H1 (cell line): ENCODE measurements around the gene CHST13. TPM values are rescaled to one million over a fixed set of nuclear protein-coding genes. Genes with fewer than 3 reads are reported as not detected.
A peak's percentile ranks its signal among the peaks of the same experiment; 100 is the strongest.

Experiments used
- BRCA1 ChIP-seq: IDR thresholded peaks from 2 replicates; pipeline ENCODE4 v1.6.1; 2012; ENCODE audit warnings: low read depth, low read length, improper control_type of control experiment
- CBX5 ChIP-seq: fragments of 300-800, 300-1000 bp; sonication (generic); IDR thresholded peaks from 2 replicates; pipeline ENCODE4 v1.7.1; 2016; ENCODE audit warnings: antibody characterized with exemption, low read length, low read depth
- CHD7 ChIP-seq: fragments of 300-600 bp; sonication (generic); IDR thresholded peaks from 2 replicates; pipeline ENCODE4 v1.7.1; 2012; ENCODE audit warnings: low read length, moderate library complexity, mild to moderate bottlenecking, inconsistent platforms; ENCODE audit not compliant: insufficient replicate concordance
- CTBP2 ChIP-seq: IDR thresholded peaks from 2 replicates; pipeline ENCODE4 v1.7.0; 2011; ENCODE audit warnings: borderline replicate concordance, mild to moderate bottlenecking, moderate library complexity, mixed read lengths, low read length; ENCODE audit not compliant: insufficient read depth, insufficient read length
- EZH2 ChIP-seq: fragments of 200-600 bp; sonication (generic); IDR thresholded peaks from 2 replicates; pipeline ENCODE4 v1.7.1; 2012; ENCODE audit warnings: low read depth, mild to moderate bottlenecking, moderate library complexity, low read length, inconsistent platforms; ENCODE audit not compliant: severe bottlenecking
- GABPA ChIP-seq: IDR thresholded peaks from 2 replicates; pipeline ENCODE4 v1.6.1; 2011; ENCODE audit warnings: mild to moderate bottlenecking, low read length, moderate library complexity, borderline replicate concordance; ENCODE audit not compliant: insufficient read depth
- KDM5A ChIP-seq: fragments of 200-600 bp; IDR thresholded peaks from 2 replicates; pipeline ENCODE4 v1.7.1; 2012; ENCODE audit warnings: mild to moderate bottlenecking, low read length, inconsistent platforms, mixed read lengths
- POU5F1 ChIP-seq: IDR thresholded peaks from 2 replicates; pipeline ENCODE4 v1.6.1; 2011; ENCODE audit warnings: low read depth, mild to moderate bottlenecking, low read length, moderate library complexity
- TEAD4 ChIP-seq: IDR thresholded peaks from 2 replicates; pipeline ENCODE4 v1.6.1; 2012; ENCODE audit warnings: low read depth, low read length, inconsistent platforms, mixed read lengths
- YY1 ChIP-seq: IDR thresholded peaks from 2 replicates; pipeline ENCODE4 v1.6.1; 2011; ENCODE audit warnings: low read depth, mild to moderate bottlenecking, low read length
- ZNF274 ChIP-seq: IDR thresholded peaks from 2 replicates; pipeline ENCODE4 v1.7.0; 2012; ENCODE audit warnings: low read length, borderline replicate concordance; ENCODE audit errors: extremely low read depth
- polyA plus RNA-seq, 7 experiments: library from polyadenylated mRNA; depleted of rRNA in 3 of 7; stranded (reverse) in 5 of 7; unstranded in 2 of 7; fragments of >200 nt in 5 of 7; fragments of 200-250 nt in 2 of 7; gene quantifications; 1 replicate in 5 of 7; 2 replicates in 1 of 7; 4 replicates in 1 of 7; pipeline versions ENCODE4 v1.2.1 to v1.2.3, GENCODE V29; 2011 to 2013; ENCODE audit warnings: missing spikeins in 2 of 7, mixed read lengths in 2 of 7
- total RNA-seq: library from RNA; stranded (reverse); fragmentation: NEBNext Ultra II Directional; extraction: Animal tissue kit (Norgen Biotek cat#: 25700); gene quantifications from 2 replicates; pipeline ENCODE4 v1.2.1, GENCODE V29; 2021

CHST13 gene
- total and polyA plus RNA-seq, 2 of the 8 experiments (the other 6 are each of a cell fraction or from before 2014, with no cell fraction given), result 5.4 to 11.7 TPM

- TF ChIP-seq CHD7, result no peak
- TF ChIP-seq KDM5A, result no peak
- no peak for TF ChIP-seq ZNF274
- TF ChIP-seq GABPA, result no peak; the same call in 1 of the 2 replicates
- TF ChIP-seq CBX5, result no peak
- no peak for TF ChIP-seq CTBP2
- peak; percentile 87; the same call in 1 of the 2 replicates for TF ChIP-seq YY1
- no peak for TF ChIP-seq TEAD4
- TF ChIP-seq EZH2, result no peak
- no peak for TF ChIP-seq POU5F1
- no peak for TF ChIP-seq BRCA1
Measured at GRCh38 chr3:126475413-126476114, 48.4 kb upstream of the CHST13 start, which contains the start of gene ZXDC (continued).
